Measurements from ENCODE around the gene PRR3.

GRCh38 chr6:30515106-30515505 lies 42.0 kb upstream of the PRR3 start:
- TF ChIP-seq MAX (IDR thresholded peaks at IDR 0.05) (no peak), CTCF (IDR thresholded peaks at IDR 0.05; ENCODE audit: low read depth, low read length, missing input control) (no peak), ATF3 (IDR thresholded peaks at IDR 0.05) (no peak), TAF1 (conservative IDR thresholded peaks at IDR 0.05) (no peak), SP1 (IDR thresholded peaks at IDR 0.05) (no peak), JUND (IDR thresholded peaks at IDR 0.05) (no peak), REST (IDR thresholded peaks at IDR 0.05) (no peak), GABPA (IDR thresholded peaks at IDR 0.05 in 1 of 2, conservative IDR thresholded peaks at IDR 0.05 in 1 of 2) (no peak), RAD21 (IDR thresholded peaks at IDR 0.05) (no peak), ZBTB33 (IDR thresholded peaks at IDR 0.05) (no peak), NR2F2 (IDR thresholded peaks at IDR 0.05) (no peak)
